ENCODE data around the gene E2F4. TPM values are rescaled to one million over a fixed set of nuclear protein-coding genes. Genes with fewer than 3 reads are reported as not detected.

The E2F4 gene, protein sequence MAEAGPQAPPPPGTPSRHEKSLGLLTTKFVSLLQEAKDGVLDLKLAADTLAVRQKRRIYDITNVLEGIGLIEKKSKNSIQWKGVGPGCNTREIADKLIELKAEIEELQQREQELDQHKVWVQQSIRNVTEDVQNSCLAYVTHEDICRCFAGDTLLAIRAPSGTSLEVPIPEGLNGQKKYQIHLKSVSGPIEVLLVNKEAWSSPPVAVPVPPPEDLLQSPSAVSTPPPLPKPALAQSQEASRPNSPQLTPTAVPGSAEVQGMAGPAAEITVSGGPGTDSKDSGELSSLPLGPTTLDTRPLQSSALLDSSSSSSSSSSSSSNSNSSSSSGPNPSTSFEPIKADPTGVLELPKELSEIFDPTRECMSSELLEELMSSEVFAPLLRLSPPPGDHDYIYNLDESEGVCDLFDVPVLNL
- total RNA-seq: 10 to 100 TPM; 51.9 to 88.7 TPM

DNA sequence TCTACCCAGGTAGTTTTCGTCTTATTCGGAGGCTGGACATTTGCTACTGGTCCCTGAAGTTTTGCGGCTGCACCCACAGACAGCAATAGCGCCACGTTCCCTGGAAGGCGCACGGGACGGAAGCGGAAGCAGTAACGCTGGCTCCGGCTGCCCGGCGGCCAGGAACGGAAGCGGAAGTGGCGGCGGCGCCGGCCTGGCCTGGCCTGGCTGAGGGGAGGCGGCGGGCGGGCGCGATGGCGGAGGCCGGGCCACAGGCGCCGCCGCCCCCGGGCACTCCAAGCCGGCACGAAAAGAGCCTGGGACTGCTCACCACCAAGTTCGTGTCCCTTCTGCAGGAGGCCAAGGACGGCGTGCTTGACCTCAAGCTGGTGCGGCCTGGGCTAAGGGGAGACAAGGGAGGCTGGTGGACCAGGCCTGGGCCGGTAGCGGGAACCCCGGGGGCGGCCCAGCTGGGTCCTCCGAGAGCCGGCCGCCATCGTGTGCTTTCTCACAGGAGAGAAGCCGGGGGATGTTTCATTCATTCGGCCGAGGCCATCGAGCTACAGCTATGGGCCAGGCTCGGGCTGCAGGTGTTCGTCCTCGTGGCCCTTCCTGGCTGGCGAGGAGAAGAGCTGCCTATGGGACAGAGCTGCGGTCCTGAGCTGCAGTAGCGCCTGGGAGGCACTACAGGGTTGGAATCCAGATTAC, at the start of gene E2F4:
E2F4 (plus strand) TSS at position 161 of the 687 bp plus-strand sequence; CDS start at position 234, 73 bp downstream.
- H3K4me1 ChIP-seq: peaks cover 24% of the 10 kb centered on the region
- ATAC-seq: peak; percentile 97
- intact Hi-C loops (cut with DNase I): no loop called here
- peak within 1 kb of the TSS; percentile 71 to 87 for H3K4me3 ChIP-seq
- H3K27ac ChIP-seq: peak within 1 kb of the TSS; percentile 54 to 76 (median 65)
- peak; percentile 37 to 57 (median 56) for TF ChIP-seq POLR2A (IDR thresholded peaks at IDR 0.05)
- TF ChIP-seq, protein P1, sequence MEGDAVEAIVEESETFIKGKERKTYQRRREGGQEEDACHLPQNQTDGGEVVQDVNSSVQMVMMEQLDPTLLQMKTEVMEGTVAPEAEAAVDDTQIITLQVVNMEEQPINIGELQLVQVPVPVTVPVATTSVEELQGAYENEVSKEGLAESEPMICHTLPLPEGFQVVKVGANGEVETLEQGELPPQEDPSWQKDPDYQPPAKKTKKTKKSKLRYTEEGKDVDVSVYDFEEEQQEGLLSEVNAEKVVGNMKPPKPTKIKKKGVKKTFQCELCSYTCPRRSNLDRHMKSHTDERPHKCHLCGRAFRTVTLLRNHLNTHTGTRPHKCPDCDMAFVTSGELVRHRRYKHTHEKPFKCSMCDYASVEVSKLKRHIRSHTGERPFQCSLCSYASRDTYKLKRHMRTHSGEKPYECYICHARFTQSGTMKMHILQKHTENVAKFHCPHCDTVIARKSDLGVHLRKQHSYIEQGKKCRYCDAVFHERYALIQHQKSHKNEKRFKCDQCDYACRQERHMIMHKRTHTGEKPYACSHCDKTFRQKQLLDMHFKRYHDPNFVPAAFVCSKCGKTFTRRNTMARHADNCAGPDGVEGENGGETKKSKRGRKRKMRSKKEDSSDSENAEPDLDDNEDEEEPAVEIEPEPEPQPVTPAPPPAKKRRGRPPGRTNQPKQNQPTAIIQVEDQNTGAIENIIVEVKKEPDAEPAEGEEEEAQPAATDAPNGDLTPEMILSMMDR (IDR thresholded peaks at IDR 0.05): peak in 3 of 7 experiments; percentile 2 to 30 (median 2)
- DNase-seq: peak; percentile 90 to 93 (median 92)
- H3K9me3 ChIP-seq: no peaks in the 10 kb centered on the region
- H3K36me3 ChIP-seq (replicated peaks in 1 of 2; ENCODE audit: insufficient read depth in 1 of 2, low read depth in 2 of 2): peaks cover 12 to 17% of the 10 kb centered on the region in 2 donors
- 0% methylated on average over 6 to 53 of the region's 54 CpGs for WGBS, 2 donors
- H3K27me3 ChIP-seq: no peaks in the 10 kb centered on the region

DNA sequence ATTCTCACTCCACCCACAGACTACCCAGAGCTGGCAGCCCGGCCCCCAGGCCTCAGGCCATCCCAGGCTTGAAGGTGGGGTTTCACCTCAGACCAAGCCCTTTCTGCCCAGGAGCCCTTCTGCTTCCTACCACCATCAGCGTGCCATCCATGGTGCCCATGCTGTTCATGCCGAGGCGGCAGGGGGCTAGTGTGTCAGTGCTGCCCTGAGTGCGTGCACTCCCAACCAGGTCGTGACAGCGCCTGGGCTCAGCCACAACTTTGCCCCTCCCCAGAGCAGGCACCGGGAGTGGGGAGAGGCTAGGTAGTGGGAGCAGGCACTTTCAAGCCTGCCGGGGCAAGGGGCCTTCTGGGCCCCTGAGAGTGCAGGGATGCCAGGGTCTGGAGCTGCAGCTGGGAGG, 49.6 kb upstream of the E2F4 start:
- no peaks in the 10 kb centered on the region for H3K4me1 ChIP-seq
- H3K36me3 ChIP-seq (replicated peaks in 1 of 2; ENCODE audit: insufficient read depth in 1 of 2, low read depth in 2 of 2): peaks cover 6 to 40% of the 10 kb centered on the region in 2 donors
- H3K27me3 ChIP-seq: no peaks in the 10 kb centered on the region
- intact Hi-C loops (cut with DNase I): no loop called here
- TF ChIP-seq POLR2A (IDR thresholded peaks at IDR 0.05): no peak
- TF ChIP-seq, protein P1 (IDR thresholded peaks at IDR 0.05): no peak
- no peak overlapping the region for H3K4me3 ChIP-seq
- ATAC-seq: no peak
- no peak overlapping the region for H3K27ac ChIP-seq
- H3K9me3 ChIP-seq: no peaks in the 10 kb centered on the region
- 93% methylated on average over 8 of the region's 9 CpGs; no CpG with 5 or more reads in 1 of the 2 donors for WGBS, 2 donors
- no peak for DNase-seq

DNA sequence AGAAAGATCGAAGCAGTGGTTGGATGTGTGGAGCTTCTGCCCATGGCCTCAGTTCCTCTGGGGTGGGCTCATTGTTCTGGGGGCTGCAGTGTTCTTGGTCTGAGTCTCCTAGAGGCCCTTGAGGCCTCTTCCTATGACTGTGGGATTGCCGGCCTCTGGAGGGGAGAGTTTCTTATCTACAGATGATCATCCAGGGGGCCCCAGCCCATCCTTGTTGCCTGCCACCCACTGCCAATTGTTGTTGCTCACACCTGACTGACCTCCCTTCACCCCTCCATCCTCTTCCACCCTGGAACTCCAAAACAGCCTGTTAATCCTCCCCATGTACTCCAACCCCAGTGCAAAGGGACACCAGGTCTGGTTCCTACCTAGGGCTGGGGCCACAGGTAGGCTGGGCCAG, 47.0 kb upstream of the E2F4 start:
- intact Hi-C loops (cut with DNase I): no loop called here
- DNase-seq (no peak), ATAC-seq (no peak)
- peaks cover 6 to 44% of the 10 kb centered on the region in 2 donors for H3K36me3 ChIP-seq (replicated peaks in 1 of 2; ENCODE audit: insufficient read depth in 1 of 2, low read depth in 2 of 2)
- H3K9me3 ChIP-seq: no peaks in the 10 kb centered on the region
- no peaks in the 10 kb centered on the region for H3K27me3 ChIP-seq
- no peak for TF ChIP-seq POLR2A (IDR thresholded peaks at IDR 0.05)
- TF ChIP-seq, protein P1 (IDR thresholded peaks at IDR 0.05): no peak
- 84 to 92% methylated on average over 2 of the region's 2 CpGs for WGBS, 2 donors
- H3K27ac ChIP-seq: no peak overlapping the region
- no peak overlapping the region for H3K4me3 ChIP-seq
- H3K4me1 ChIP-seq: peaks cover 3% of the 10 kb centered on the region

DNA sequence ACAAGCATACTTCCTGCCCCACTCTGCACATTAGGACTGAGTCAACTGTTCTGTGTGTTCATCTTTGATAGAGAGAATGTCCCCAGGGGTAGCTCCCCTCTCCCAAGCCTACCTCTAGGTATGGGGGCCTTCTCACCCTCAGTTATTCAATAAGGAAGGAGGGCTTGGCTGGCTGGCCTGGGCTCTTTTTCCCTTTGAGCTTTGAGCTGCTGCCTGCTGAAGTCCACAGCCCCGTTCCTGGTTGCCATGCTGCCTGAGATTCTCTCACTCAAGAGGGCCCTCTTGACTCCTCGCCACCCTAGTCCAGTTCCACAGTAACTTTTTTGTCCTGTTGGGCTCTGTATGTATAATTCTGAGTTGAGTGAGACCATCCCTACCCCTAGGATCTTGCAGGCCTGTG, 46.2 kb upstream of the E2F4 start:
- intact Hi-C loops (cut with DNase I): no loop called here
- 89 to 100% methylated on average over 2 of the region's 2 CpGs for WGBS, 2 donors
- Histone ChIP-seq H3K9me3 (no peaks in the 10 kb centered on the region), H3K36me3 (replicated peaks in 1 of 2; ENCODE audit: insufficient read depth in 1 of 2, low read depth in 2 of 2) (peaks cover 6 to 38% of the 10 kb centered on the region in 2 donors), H3K4me3 (no peak overlapping the region), H3K27ac (no peak overlapping the region), H3K4me1 (peaks cover 11% of the 10 kb centered on the region), H3K27me3 (no peaks in the 10 kb centered on the region)
- TF ChIP-seq, protein P1 (IDR thresholded peaks at IDR 0.05): no peak
- TF ChIP-seq POLR2A (IDR thresholded peaks at IDR 0.05): no peak
- ATAC-seq: no peak
- DNase-seq: no peak

Measured in body of pancreas (tissue), 4 donors.